GM12873 (cell line): Measurements from ENCODE around the gene TENM3.
A peak's percentile ranks its signal among the peaks of the same experiment; 100 is the strongest.

Experiments used
- TF ChIP-seq, protein P1 (sequence below): IDR thresholded peaks from 2 replicates; pipeline ENCODE4 v1.5.1; 2012; ENCODE audit warnings: low read depth, mild to moderate bottlenecking, moderate library complexity, low read length, control low read depth; ENCODE audit not compliant: insufficient read depth; ENCODE audit errors: missing control alignments

The TENM3 gene

GRCh38 chr4:182429896-182430295, 186.7 kb downstream of the TENM3 start:
- TF ChIP-seq, protein P1, sequence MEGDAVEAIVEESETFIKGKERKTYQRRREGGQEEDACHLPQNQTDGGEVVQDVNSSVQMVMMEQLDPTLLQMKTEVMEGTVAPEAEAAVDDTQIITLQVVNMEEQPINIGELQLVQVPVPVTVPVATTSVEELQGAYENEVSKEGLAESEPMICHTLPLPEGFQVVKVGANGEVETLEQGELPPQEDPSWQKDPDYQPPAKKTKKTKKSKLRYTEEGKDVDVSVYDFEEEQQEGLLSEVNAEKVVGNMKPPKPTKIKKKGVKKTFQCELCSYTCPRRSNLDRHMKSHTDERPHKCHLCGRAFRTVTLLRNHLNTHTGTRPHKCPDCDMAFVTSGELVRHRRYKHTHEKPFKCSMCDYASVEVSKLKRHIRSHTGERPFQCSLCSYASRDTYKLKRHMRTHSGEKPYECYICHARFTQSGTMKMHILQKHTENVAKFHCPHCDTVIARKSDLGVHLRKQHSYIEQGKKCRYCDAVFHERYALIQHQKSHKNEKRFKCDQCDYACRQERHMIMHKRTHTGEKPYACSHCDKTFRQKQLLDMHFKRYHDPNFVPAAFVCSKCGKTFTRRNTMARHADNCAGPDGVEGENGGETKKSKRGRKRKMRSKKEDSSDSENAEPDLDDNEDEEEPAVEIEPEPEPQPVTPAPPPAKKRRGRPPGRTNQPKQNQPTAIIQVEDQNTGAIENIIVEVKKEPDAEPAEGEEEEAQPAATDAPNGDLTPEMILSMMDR = no peak

GRCh38 chr4:182432819-182433218, 189.6 kb downstream of the TENM3 start:
- TF ChIP-seq, protein P1 = no peak

- TF ChIP-seq, protein P1 = no peak
These were observed 191.5 kb downstream of the TENM3 start for GRCh38 chr4:182434720-182435119.

- TF ChIP-seq, protein P1 = no peak
These were observed 192.2 kb downstream of the TENM3 start for GRCh38 chr4:182435401-182435800.

GRCh38 chr4:182443070-182443469, 199.9 kb downstream of the TENM3 start:
- TF ChIP-seq, protein P1 = peak; percentile 8

DNA sequence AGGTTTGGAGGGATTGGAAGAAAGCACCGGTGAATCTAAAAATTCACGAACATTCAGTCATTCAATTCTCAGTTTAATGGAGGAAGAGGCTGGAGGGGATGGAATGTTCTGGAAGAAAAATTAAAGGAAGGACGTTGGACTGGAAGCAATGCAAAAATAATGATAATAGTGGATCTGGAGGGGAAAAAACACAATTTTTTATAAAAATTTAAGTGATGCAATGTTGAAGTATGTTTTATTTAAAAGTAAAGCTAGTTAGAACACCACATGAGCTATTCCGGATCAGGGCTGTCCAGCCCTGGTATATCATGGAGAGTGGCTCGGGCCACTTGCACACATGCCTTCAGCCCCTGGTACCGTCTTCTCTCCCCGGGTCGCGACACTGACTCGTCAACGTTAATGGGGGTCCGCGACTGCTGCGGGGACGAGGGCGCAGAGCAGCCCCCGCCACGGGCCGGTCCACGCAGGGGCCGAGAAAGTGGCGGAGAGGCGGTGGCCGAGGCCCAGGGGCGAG, 204.6 kb downstream of the TENM3 start:
- TF ChIP-seq, protein P1 = no peak

GRCh38 chr4:182448281-182449151, 205.3 kb downstream of the TENM3 start:
- TF ChIP-seq, protein P1 = no peak
